ENCODE results near the gene SMPX.

Gene SMPX

DNA sequence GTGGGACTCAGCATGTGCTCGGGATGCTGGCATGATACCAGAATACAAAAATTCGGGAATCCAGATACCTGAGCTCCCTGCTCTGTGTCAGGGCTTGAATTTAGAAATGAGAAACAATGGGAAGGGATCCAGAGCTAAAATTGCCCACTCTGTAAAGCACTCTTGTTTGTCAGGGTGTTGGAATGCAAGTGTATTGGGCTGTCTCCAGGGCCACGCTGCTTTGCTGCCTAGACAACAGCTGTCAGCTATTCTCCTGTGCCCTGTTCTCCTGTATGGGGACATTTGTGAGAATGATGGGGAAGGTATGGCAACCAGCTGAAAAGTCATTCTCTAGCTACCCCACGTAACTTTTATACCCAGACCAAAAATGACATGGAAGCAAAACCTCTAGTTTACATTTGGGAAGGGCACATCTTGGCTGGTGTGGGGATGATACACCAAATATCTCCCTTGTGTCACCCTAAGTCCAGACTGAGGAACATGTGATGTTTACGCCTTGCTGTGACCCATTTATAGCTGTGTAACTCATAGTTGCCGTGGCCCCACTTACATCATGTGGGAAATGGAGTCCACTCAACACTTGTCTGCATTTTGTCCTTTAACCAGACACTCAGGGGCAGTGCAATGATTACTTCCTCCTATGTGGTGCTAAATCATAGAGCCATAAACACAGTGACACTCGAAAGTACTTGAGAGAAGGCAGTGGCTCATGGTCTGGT lies 46.6 kb downstream of the SMPX start:
- DNase-seq, result no peak

DNA sequence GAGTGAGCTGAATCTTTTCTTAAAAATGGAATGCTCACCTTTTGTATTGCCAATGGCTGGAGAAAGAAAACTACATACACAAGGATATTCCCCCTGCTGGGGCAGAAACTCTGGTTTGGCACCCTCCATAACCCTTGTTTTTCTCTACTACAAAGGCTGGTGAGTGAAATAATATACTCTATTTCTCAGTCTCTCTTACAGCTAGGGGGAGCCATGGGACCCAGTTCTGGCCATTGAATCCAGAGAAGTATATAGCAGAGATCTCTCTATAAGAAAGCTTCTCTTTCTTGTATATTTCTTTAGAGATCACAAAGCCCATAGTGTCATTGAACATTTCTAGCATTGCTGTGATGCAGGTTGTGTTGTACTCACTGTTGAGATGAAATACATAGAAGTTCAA lies 49.8 kb downstream of the SMPX start:
- no peak for DNase-seq

DNA sequence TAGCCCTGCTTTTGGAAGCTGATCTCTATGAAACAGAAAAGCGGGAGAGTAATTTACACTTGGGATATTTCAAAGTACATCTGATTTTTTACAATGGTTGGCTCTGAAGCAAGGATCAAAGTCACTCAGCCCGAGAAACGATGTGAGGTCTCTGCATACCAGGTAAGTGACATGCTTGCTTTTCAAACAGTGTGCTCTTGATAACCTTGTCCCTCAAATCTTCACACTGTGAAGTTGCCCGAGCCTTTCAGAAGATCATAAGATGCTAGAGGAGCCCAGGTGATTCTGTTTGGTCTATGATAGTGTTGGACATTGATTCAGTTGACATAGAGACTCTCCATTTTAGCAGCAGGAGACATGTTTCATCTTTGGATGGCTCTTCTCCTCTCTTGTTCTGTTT lies 52.7 kb downstream of the SMPX start:
- no peak for DNase-seq

DNA sequence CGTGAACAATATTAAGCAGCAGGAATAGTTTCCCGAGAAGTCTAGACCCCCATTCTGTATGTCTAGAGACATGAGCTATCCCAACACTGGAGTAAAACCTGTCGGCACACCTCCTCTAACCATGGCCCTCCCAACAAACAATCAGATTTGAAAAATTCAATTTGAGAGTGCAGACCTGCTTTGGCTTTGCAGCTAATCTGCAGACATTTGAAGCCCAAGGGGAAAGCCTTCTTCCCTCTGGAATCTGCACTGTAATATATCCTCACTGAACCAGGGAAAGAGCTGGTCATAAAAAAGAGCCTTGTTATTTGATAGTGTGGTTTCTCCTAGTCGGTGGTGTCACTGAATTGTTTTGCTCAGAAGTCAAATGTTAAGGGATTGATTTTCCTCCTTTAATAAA lies 55.2 kb downstream of the SMPX start:
- DNase-seq, result no peak

DNA sequence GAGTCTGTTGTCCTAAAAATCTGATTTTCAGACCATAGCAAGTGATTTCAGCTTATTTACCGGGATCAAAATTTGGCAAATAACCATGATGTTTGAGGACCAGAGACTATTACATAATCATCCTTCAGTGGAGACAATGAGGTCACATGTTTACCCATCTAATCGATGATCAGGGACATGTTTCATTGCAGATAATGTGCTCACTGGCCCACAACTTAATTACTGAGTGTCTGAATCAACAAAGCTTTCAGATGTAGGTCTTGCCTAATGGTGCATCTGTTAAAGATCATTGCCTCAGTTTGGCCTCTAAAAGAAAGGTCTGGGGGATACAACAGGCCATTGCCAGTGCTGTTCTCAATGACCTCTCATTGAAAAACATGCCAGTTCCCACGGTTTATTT lies 56.9 kb downstream of the SMPX start:
- DNase-seq, result no peak

DNA sequence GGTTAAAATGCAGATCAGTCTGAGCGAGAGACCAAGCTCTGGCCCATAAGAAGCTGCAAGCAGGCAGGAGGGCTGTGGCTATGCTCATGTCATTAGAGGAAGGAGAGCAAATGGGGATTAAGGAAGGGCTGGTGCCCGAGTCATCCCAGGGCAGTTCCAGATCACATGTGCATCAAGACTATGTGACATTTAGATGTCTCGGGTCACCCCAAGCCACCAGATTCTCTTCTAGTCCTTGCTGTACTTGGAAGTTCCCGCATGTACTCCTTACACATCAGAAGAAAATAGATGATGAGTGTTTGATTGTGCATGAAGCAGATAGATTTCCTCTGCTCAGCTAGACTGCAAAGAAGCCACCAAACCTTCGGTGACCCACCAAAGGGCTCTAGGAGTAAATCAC lies 57.6 kb downstream of the SMPX start:
- no peak for DNase-seq

DNA sequence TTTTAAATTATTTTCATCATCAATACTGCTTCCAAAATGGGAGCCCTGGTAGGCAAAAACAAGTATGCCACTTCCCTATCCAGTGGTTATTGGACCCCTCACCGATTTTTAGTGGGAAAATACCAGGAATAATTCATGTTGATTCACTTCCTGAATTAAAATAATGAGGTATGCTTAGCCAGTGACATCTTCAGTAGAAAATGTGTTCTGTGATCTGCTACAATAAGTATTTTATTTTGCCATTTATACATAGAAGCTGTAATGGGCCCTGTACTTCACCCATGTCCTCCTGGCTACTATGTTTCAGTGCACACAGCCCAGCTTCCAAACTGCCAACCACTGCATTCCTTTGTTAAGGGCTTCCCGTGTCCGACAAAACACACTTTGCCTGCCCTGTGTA lies 58.8 kb downstream of the SMPX start:
- DNase-seq, result no peak

DNA sequence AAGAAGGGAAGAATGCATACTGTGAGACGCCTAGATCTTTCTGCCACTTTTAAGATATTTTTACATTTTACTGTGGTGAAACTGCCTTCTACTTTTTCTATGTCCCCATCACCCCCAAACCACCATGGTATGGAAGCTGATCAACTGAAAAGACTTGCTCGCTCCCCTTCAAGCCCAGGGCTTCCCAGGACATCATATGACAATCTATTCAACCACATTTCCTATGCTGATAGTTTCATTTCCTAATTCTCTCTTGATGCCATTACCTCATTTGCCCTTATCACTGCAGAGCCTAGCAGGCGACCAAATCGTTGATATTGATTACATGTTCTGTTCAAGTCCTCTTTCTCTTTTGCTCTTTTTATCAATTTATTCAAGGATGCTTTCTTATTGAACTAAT lies 59.6 kb downstream of the SMPX start:
- no peak for DNase-seq

DNA sequence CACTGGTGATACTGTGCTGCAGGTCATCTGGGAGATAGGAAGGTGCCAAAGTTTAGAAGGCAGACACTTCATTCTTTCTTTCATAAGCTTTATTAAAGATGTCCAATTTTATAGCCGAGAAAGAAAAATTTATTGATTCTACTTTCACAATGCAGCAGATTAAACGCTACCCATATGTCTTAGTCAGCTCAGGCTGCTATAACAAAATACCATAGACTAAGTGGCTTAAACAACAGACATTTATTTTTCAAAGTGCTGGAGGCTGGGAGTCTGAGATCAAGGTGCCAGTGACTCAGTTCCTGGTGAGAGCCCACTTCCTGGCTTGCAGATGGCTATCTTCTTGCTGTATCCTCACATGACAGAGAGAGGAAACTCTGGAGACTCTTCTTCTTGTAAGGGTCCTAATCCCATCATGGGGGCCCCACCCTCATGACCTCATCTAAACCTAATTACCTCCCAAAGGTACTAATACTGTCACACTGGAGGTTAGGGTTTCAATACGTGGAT lies 66.4 kb downstream of the SMPX start:
- DNase-seq, result no peak

DNA sequence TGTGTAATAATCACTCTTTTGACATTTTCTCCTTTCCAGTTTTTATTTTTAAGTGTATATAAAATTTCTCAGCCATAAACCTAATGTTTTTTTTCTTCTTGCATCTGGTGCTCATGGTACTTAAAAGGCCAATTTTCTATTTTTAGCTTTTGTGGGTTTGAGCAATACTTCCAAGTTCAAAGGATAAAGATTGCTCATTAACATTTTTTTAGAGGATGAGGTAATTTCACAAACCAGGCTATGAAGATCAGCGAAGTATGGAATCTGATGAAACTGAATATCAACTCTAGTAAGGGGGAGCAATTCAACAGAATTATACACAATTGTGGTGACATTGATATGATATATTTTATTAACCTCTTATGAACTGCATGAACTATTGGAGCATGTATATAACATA lies 74.0 kb downstream of the SMPX start:
- no peak for DNase-seq

DNA sequence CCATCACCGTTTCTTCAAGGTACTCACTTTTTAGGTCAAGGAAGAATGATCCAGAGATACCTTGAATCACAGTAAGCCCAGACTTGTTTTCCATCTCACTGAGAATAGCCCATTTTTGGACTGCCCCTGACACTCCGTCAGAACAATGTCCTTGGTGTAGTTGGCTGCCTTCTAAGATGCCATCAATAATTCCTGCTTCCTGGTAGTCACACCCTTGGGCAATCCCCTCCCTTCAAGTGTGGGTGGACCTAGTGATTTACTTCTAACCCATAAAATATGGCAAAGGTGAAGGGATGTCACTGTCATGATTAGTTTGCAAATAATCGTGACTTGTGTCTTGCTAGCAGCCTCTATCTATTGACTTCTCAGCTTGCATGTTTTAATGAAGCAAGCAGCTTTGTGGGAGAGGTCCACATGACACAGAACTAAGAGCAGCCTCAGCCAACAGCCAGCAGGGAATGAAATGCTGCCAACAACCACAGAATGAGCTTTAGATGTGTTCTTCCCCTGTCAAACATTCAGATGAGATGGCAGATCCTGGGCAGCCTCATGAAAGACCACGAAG lies 79.8 kb downstream of the SMPX start:
- no peak for DNase-seq

DNA sequence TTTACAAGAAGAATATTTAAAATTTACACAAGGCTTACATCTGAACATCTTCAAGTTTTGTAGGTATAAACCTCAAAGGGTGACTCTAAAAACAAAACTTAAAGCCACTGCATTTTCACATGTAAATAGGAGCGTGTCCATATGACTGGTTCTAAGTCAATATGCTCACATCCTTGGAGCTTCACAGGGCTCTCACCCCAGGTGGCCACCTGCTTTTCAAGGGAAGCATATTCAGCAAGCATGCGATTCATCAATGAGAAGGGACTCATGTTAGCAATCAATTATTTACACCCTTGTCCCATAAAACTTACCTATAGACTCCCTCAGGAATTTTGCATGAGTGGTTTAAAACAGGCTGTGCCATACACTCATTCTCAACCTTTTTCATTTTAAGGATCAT lies 82.0 kb downstream of the SMPX start:
- DNase-seq, result no peak

DNA sequence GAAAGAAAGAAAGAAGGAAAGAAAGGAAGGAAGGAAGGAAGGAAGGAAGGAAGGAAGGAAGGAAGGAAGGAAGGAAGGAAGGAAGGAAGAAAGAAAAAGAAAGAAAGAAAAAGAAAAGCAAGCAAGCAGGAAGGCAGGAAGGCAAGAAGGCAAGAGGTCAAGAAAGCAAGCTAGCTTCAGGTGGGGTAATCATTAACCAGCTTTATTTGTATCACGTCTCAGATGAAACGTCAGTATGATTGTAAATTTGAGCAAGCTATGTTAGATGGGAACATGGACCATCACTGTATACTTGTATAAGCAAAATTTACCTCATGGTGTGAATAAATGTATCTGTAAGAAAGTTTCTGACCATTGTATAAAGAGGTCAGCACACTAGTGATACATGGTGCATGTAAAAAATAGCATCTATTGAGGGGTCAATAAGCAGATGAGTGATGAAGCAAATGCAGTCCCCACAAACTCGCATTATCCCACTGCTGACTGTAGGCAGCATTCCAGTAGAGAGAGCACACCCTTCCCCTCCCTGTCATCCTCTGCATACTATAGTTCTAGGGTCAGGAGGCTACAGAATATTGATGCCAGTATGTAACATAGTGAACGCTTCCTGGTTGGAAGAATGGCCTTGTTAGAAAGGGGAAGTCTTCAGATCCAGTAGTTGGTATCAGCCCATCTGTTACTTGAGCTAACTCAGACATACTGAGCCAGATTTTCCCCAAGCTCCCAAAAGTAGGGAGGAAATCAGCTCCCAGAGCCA lies 83.3 kb downstream of the SMPX start:
- no peak for DNase-seq

DNA sequence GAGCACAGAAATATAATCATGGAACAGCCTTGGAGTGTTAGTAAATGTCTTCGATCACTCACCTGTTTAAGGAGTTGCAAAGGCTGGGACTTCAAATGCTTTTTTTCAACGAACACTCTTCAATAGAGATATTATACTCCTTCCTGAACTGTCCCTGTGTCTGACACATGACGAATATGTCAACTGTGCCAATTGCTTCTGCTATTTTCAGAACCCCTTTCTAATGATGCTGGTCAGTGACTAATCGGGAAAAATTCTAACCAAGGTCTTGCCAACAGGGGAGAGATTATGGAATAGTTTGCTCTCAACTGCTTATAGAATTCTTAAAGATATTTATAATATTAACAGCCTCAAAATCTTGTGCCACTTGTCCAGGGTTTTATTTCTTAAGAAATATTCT lies 91.2 kb downstream of the SMPX start:
- no peak for DNase-seq

DNA sequence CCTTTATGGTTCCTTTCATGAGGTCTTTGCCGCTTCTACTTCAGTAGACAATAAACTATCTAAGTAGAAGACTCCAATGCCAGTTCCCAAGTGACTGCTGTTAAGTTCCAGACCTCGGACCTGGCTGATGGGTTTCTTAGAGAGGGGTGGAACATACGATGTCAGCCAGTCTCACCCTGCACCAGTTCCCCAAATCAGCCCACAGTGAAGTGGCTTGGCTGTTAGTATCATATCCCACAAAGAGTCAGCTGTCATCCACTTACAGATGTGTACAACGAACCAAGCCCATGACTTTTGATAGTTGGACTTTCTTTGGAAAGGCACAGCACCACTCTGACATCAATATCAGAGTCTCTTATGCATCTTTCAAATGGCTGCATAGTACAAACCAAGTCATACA lies 91.7 kb downstream of the SMPX start:
- no peak for DNase-seq

DNA sequence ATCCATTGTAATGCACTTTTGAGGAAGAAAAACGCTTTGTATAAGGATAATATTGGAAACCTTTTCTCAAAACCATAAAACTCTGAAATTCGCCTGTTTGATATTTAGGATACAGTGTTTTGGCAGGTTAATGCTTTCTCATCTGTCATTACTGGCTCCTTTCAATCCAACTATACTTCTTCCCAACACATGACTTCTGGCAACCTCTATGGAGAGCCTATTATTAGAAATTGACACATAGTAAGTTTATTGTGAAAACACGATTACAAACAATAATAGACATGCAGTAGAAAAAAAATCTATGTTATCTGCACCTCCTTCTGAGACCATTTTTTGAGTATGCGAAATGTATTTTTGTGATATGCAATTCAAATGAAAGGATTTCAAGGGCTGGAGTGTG lies 95.2 kb downstream of the SMPX start:
- DNase-seq, result no peak

DNA sequence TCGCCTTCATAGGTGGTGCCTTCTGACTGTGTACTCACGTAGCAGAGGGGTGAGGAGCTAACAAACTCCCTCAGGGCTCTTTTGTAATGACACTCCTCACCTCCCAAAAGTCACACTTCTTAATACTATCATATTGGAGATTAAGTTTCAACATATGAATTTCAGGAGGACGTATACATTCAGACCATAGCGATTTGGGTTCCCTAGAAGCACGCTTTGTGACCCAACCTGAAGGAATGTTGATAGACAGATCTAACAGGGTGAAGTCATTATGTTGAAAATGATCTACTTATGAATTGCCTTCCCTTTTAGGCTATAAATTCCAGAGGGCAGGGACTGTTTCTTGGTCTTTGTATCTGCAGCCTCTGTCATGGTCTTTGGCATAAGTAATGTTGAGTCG lies 96.6 kb downstream of the SMPX start:
- DNase-seq, result no peak

DNA sequence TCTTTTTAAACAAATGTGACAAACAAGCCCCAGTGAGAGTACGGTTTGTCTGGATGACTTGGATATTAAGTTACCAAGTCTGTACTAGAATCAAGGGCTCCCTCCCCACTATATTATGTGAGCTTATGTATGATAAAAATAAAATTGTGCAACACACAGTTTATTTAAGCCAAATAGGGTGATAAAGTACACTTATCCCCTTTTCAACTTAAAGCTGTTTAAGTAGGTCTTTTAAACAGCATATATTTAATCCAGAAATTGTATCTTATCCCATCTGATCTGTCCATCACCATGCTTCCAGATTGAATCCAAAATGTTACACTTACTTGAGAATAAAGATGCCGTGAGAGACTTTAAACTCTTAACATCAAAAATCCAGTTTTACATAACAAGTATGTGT lies 97.8 kb downstream of the SMPX start:
- no peak for DNase-seq

DNA sequence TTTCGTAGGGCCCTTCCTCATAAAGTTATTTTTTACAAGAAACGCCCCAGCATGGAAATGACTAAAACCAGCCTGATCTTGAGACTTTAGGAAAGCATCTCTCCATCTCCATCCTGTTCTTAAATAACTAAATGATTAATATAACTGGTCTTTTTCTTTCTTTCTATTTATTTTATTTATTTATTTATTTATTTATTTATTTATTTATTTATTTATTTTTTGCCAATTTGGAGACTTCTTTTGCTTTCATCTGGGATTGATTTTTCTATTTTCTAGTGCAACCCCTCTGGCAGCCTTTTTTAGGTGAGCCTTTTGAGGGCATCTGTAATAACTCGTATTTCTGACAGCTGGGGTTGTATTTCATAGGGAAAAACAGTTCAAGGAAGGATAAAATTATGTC lies 98.6 kb downstream of the SMPX start:
- no peak for DNase-seq

DNA sequence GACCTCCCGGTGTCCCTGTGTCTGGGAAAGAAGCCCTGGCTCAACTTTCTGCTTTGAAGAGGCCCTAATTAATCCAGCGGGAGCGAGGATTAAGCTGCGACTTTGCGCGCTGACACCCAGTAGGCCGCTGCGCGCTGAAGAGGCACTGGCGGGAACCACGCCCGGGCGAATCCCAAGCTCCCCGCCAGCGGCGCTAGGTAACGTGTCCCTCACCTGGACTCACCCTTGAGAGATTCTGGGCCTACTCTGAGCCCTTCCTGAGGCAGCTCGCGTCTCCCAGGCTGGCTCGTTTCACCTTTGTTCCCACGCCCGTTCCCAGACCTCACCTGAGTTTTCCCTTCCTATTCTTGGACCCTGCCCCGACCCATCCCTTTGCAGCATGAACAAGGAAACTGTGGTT lies 99.2 kb downstream of the SMPX start:
- DNase-seq, result no peak

DNA sequence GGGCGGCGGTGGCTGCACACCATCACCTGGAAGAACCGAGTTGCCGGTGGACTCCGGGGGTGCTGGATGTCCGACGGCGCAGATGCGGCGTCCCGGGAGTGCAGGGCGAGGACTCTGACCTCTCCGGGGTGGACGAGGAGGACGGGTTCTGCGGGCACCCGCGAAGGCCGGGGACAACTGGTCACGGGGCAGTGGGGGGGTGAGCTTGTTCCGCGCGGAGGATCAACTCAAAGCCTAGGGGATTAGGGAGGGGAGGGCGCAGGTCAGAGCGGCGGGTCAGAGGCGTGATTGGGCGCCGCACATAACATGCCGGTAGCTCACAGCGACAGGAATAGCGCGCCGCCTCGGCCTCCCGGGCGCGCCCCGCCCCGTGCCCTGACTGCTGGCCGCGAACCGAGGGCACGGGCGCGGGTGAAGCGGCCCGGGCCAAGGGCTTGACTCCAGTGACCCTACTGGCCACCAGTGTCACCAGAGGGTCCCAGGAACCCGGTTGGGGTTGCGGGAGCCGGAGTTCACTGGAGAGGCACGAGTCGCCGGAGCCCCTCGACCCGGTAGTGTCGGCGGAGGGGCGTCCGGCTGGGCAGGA lies 99.7 kb downstream of the SMPX start, which contains the start of gene KLHL34:
KLHL34 (minus strand) TSS at position 179 of the 586 bp plus-strand sequence. CDS start 542 bp downstream, outside the sequence.
- no peak for DNase-seq

DNA sequence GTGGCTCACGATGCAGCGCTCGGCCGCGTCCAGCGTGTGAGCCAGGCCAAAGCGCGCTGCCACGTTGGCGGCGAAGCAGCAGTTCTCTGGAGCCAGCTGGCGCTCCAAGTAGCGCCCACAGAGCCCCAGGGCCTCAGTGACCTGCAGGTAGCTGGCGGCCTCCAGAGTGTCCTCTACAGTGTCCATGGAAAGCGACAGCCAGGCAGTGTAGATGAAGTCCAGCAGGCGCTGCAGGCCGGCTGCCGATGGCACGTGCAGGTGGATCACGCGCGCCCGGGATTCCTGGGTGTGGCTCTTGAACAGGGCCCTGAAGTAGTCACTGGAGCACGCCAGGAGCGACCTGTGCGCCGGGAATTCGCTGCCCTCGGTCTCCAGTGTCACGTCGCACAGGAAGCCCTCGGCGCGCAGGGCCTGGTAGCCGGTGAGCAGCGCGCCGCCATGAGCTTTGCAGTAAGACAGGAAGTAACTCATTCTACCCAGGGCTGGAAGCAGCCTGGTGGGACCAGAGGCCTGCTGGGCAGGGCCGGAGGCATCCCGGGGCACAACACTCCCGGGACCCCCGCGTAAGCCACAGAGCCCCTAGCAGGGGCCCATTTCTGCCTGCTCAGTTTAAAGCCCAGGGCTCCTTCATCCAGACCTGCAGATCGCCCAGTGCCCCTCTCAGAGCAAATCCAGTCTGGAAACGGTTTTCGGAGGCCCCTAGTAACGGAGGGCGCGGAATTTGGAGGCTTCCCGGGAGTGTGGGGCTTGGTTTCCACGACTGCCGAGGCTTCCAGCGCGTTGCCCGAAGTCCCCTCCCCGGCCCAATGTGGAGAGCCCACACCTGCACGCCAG lies 100.4 kb downstream of the SMPX start:
- no peak for DNase-seq
